Brain pericyte (primary cell): Measurements from ENCODE around the gene SPAG8.

ENCODE experiments used
- DNase-seq: peaks from one replicate; pipeline ENCODE4 v3.0.0-alpha.2; 2012; ENCODE audit warnings: low read depth, low spot score

SPAG8 gene

GRCh38 chr9:35812025-35812602 is at the start of gene SPAG8:
TSS of gene SPAG8 (minus strand) at chr9:35812262. CDS start at chr9:35812147, 115 bp downstream.
- DNase-seq = peak; percentile 69

GRCh38 chr9:35861161-35861897 is 49.3 kb upstream of the SPAG8 start:
- no peak for DNase-seq

GRCh38 chr9:35859990-35860339 is 47.9 kb upstream of the SPAG8 start:
- DNase-seq = no peak

- DNase-seq = no peak
Measured at GRCh38 chr9:35859310-35859989, 47.4 kb upstream of the SPAG8 start.

- DNase-seq = no peak
Measured at GRCh38 chr9:35858458-35858857, 46.4 kb upstream of the SPAG8 start.

- DNase-seq = no peak
Measured at GRCh38 chr9:35856882-35857281, 44.8 kb upstream of the SPAG8 start.

GRCh38 chr9:35856206-35856605 is 44.1 kb upstream of the SPAG8 start:
- DNase-seq = no peak

GRCh38 chr9:35854091-35854762 is 42.2 kb upstream of the SPAG8 start:
- DNase-seq = no peak

- no peak for DNase-seq
Measured at GRCh38 chr9:35852876-35853865, 41.1 kb upstream of the SPAG8 start.

- DNase-seq = no peak
Measured at GRCh38 chr9:35852267-35852815, 40.3 kb upstream of the SPAG8 start.

- no peak for DNase-seq
Measured at GRCh38 chr9:35847792-35848572, 35.9 kb upstream of the SPAG8 start.

- DNase-seq = no peak
Measured at GRCh38 chr9:35845824-35846771, 34.0 kb upstream of the SPAG8 start.

- no peak for DNase-seq
Measured at GRCh38 chr9:35844628-35845270, 32.7 kb upstream of the SPAG8 start.

GRCh38 chr9:35842795-35843194 is 30.7 kb upstream of the SPAG8 start:
- DNase-seq = no peak

- DNase-seq = no peak
Measured at GRCh38 chr9:35842020-35842745, 30.1 kb upstream of the SPAG8 start.

- DNase-seq = no peak
Measured at GRCh38 chr9:35841645-35841900, 29.5 kb upstream of the SPAG8 start.

GRCh38 chr9:35840881-35841644 is 29.0 kb upstream of the SPAG8 start:
- no peak for DNase-seq
